ENCODE measurements around the gene FAM227B.

GRCh38 chr15:49300856-49301255, 319.8 kb downstream of the FAM227B start:
- no peak for TF ChIP-seq CTCF (IDR thresholded peaks at IDR 0.05; ENCODE audit: low read length)
- no peak for TF ChIP-seq EZH2 (IDR thresholded peaks at IDR 0.05; ENCODE audit: borderline replicate concordance, low read length)

Measured in OCI-LY1 (cell line).